Activated CD4-positive, alpha-beta T cell treated with anti-CD3 and anti-CD28 coated beads, Interleukin-10, Interleukin-2, amounts not matched to agents 100 ng/mL and 50 ng/mL, durations not matched to agents 16 hours and 8 hours (primary cell): ENCODE data around the gene KDM7A.
A peak's percentile ranks its signal among the peaks of the same experiment; 100 is the strongest.
"Not testable (repeated sequence)": the region's sequence is repeated elsewhere in the genome, so short reads cannot be mapped to it uniquely, and the experiment has no call there.

Experiments used
- DNase-seq: peaks from one replicate; pipeline ENCODE4 v3.0.0-alpha.2; 2020

The KDM7A gene, protein sequence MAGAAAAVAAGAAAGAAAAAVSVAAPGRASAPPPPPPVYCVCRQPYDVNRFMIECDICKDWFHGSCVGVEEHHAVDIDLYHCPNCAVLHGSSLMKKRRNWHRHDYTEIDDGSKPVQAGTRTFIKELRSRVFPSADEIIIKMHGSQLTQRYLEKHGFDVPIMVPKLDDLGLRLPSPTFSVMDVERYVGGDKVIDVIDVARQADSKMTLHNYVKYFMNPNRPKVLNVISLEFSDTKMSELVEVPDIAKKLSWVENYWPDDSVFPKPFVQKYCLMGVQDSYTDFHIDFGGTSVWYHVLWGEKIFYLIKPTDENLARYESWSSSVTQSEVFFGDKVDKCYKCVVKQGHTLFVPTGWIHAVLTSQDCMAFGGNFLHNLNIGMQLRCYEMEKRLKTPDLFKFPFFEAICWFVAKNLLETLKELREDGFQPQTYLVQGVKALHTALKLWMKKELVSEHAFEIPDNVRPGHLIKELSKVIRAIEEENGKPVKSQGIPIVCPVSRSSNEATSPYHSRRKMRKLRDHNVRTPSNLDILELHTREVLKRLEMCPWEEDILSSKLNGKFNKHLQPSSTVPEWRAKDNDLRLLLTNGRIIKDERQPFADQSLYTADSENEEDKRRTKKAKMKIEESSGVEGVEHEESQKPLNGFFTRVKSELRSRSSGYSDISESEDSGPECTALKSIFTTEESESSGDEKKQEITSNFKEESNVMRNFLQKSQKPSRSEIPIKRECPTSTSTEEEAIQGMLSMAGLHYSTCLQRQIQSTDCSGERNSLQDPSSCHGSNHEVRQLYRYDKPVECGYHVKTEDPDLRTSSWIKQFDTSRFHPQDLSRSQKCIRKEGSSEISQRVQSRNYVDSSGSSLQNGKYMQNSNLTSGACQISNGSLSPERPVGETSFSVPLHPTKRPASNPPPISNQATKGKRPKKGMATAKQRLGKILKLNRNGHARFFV

GRCh38 chr7:140176811-140177702 is at the start of gene KDM7A:
Gene KDM7A, minus strand, starts transcription at chr7:140176983. Its CDS starts 46 bp downstream, at chr7:140176937.
- DNase-seq = peak; percentile 92

- peak; percentile 31 for DNase-seq
Measured at GRCh38 chr7:140225562-140226249, 48.9 kb upstream of the KDM7A start.

DNA sequence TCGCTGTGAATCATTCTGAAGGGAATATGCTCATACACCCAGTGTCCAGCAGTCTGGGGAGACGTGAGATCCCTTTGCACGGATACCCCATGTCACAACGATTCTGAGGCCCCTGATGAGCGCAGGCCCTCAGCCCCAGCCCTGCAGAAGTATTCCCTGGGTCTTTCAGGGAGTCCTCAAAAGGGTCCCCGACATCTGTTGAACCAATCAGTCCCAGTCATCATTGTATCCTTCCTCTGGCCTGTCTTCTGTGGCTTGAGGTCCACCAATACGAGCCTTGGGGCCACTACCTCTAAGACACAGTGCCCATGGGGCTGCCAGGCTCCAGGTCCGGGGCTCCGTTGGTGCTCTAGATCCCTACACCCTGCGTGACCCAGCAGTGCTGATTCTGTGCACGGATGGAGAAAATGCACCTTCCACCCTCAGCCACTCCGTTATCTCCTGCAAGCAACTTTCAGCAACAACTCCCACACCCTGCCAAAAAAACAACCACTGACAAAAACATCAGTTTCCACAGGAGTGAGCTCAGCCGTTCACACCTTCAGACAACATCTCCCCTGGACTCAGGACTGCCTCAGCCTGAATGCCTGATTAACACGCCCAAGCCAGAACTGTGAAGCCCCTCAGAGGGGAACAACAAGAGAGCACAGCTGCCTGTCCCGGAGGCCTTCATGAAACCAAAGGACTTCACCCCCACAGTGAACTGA is 46.9 kb upstream of the KDM7A start:
- DNase-seq = peak; percentile 51

GRCh38 chr7:140222814-140223213 is 46.0 kb upstream of the KDM7A start:
- no peak for DNase-seq

DNA sequence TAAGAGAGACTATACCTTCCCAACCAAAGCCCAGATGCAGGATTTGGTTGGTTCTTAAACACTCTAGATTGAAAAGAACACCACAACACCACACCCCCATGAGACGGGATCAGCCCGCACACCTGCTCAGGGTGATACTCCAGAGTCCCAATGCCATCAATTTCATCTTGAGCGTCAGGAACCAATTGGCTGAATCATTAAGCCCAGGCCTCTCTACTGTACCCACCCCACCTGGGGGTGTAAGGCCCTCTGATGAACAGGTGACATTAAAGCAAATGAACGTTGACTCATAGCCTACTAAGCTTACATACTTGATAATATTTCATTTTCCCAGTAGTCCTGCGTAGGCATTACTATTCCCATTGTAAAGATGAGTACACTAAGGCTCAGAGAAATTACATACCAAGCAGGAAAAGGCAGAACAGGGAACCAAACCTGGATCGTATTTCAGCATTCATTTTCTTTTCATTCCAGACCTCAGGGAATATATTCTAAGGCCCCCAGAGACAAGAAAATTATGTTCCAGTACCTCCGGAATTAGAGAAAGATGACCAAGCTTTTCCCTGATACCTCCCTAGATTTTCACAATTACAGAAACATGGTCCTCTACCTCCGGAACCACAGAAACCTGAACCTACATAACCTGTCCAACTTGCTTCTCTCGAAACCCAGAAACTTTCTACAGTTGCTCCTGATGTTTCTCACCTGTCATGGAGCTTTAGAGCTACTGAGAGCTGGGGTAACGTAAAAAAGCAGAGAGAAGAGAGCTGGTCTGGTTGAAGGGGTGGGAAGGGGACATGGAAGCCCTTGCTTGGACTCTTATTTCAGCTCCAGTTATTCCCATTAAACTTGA is 43.1 kb upstream of the KDM7A start:
- DNase-seq = no peak

DNA sequence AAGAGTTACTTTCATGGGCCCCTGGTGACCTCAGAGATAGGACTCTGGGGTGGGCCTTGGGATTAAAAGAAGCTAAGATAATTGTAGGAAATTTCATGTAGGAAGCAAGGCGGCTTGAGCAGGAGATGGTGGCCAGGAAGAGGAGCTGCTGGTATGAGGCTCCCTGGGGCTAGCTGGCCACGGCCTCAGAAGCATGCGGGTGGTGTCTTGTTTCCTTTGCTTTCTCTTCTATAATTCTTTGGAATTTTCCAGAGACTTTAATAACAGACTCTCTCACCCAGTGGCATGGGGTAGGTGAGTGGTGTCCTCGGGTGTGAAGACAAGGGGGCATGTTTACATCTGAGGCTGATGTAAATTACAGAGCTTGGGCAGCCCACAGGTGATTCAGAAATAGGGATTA is 41.9 kb upstream of the KDM7A start:
- no peak for DNase-seq

GRCh38 chr7:140217750-140218501 is 41.1 kb upstream of the KDM7A start:
- DNase-seq = no peak

- DNase-seq = no peak
Measured at GRCh38 chr7:140215281-140215680, 38.5 kb upstream of the KDM7A start.

DNA sequence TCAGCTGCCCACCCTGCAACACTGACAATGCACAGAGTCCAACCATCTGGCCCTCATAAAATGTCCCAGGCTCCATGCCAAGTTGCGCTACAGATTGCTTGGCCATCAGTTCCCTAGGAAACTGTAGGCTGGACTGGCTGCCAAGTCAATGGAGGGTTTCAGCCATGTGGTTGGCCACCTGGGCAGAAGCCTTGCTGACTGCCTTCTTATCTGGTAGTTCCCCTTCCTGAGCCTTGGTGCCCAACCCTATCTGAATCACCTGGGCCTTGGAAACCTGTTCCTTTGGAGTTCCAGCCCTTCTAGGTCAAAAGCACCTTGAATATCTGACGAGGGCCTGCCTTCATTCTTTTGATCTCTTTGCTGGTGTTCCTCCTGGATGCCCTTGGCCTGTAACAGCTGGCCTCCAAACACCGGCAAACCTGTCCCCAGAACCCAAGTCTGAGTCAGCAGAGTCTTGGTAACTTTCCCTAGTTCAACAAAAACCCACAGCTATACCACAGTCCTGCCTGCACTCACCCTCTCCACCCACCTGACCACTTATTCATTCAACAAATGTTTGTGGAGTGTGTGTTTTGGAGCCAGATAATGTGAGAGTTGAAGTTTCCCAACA is 37.4 kb upstream of the KDM7A start:
- DNase-seq = peak; percentile 79

DNA sequence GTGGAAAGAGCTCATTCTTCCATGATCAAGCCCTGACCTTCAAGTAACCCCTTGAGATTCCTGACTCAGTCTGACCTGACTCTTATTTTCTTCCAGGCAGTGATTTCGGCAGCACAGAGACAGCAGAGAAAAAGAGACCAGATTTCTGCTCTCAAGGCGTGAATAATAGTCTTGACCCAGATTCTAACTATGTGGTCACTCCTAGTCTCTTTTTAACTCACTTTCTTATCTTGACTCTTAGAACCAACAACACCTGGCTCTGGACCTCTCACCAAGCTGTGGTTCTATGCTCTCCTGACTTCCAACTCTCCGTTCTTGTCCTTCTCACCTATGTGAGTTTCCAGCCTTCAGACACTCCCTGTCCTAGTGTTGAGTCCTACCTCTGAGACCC is 36.9 kb upstream of the KDM7A start:
- peak; percentile 49 for DNase-seq

GRCh38 chr7:140212100-140212881 is 35.5 kb upstream of the KDM7A start:
- peak; percentile 93 for DNase-seq

DNA sequence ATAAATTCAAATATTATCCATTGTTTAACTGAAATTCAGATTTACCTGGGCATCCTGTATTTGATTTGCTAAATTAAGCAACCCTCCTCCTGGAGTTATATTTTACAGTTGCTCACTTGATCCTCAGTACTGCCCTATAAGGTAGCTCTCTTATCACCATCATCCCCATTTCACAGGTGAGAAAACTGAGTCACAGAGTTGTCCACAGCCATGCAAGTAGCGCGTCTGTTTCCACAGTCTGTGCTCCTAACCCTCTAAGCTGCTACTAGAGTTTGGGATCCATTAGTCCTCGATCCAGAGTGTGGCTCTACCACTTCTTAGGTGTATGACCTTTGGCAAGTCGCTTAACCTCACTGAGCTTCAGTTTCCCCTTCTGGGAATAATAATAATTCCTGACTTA is 34.9 kb upstream of the KDM7A start:
- DNase-seq = no peak

- peak; percentile 91 for DNase-seq
Measured at GRCh38 chr7:140209866-140210609, 33.3 kb upstream of the KDM7A start.

DNA sequence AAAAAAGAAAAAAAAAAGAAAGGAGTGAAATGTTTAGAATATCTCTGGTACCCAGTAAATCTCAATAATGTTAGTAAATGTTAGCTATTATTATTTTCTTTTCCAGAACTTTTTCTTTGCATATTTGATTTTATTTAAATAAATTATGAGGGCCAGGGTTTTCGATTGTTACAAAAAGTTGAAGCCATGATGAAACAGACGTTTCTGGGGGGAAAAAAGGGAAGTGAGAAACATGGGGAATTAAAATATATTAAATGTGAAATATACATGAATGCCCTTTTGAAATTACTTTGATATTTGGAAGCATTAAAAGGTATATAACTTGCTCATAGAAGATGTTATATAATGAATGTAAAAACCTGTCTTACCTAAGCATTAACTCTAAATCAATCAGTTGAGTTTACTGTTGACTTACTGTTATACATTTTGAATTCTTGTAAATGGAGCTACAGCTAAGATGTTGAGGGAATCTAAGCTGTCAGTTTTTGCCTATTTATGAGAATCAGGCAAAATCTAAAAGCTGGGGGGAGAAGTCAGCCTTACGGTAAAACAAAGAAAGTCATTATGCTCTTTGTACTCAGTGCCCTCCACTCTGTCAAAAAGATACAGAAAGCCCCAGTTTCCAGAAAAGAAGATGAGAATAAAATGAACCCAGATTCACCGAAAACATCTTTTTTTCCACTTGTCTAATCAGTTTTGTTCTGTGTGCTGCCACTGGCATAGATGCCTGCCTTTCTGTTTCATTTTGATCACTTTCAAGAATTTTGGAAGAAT is 30.0 kb upstream of the KDM7A start:
- peak; percentile 61 for DNase-seq

GRCh38 chr7:140205600-140205999 is 28.8 kb upstream of the KDM7A start:
- DNase-seq = no peak

- DNase-seq = no peak
Measured at GRCh38 chr7:140203556-140203955, 26.8 kb upstream of the KDM7A start.

GRCh38 chr7:140202942-140203341 is 26.2 kb upstream of the KDM7A start:
- DNase-seq = not testable (repeated sequence)
